DND-41 (cell line): ENCODE results near the gene CTBP2.

Experiments
- ATAC-seq: fragments of 200-7000 bp; cut with Tn5 transposase; 3 replicates; pipeline ENCODE4 v1.9.1; 2021; ENCODE audit warnings: low read depth; ENCODE audit not compliant: insufficient read depth
- DNase-seq: peaks from one replicate; pipeline ENCODE4 v3.0.0-alpha.2; 2020
- H2AFZ ChIP-seq: 2 replicates; pipeline ENCODE4 v1.6.0; 2012; ENCODE audit warnings: low read depth, low read length
- H3K27ac ChIP-seq: 2 replicates; pipeline ENCODE4 v1.5.1; 2012; ENCODE audit warnings: low read length, inconsistent platforms
- H3K27me3 ChIP-seq: fragments of 200-600 bp; sonication (generic); 2 replicates; pipeline ENCODE4 v1.6.0; 2012; ENCODE audit warnings: low read length, mild to moderate bottlenecking, inconsistent platforms; ENCODE audit not compliant: insufficient read depth, poor library complexity
- H3K36me3 ChIP-seq: 2 replicates; pipeline ENCODE4 v1.5.1; 2012; ENCODE audit warnings: low read length, inconsistent platforms; ENCODE audit not compliant: insufficient read depth
- H3K4me1 ChIP-seq: 2 replicates; pipeline ENCODE4 v1.5.1; 2012; ENCODE audit warnings: mild to moderate bottlenecking, low read length; ENCODE audit not compliant: insufficient read depth
- H3K4me2 ChIP-seq: 2 replicates; pipeline ENCODE4 v1.6.0; 2012; ENCODE audit warnings: mild to moderate bottlenecking, moderate library complexity, low read length, inconsistent platforms; ENCODE audit not compliant: insufficient read depth
- H3K4me3 ChIP-seq, 2 experiments: fragments of 200-600 bp in 1 of 2; shearing (Covaris generic) in 1 of 2; 2 replicates each; pipeline ENCODE4 v1.5.1; 2012 to 2016; ENCODE audit warnings: inconsistent platforms in 2 of 2, low read length in 2 of 2, mild to moderate bottlenecking in 2 of 2, low read depth in 1 of 2, moderate library complexity in 1 of 2
- H3K79me2 ChIP-seq: 2 replicates; pipeline ENCODE4 v1.6.0; 2012; ENCODE audit warnings: low read length, inconsistent platforms; ENCODE audit not compliant: insufficient read depth
- H3K9ac ChIP-seq: 2 replicates; pipeline ENCODE4 v1.6.0; 2012; ENCODE audit warnings: low read depth, mild to moderate bottlenecking, inconsistent platforms, low read length, moderate library complexity
- H3K9me3 ChIP-seq: 2 replicates; pipeline ENCODE4 v1.5.1; 2012; ENCODE audit warnings: low read length, moderate library complexity, mild to moderate bottlenecking, inconsistent platforms; ENCODE audit not compliant: insufficient read depth, severe bottlenecking
- H4K20me1 ChIP-seq: 2 replicates; pipeline ENCODE4 v1.6.0; 2012; ENCODE audit warnings: low read length; ENCODE audit not compliant: insufficient read depth
- EZH2 ChIP-seq: IDR thresholded peaks from 3 replicates; pipeline ENCODE4 v1.6.1; 2012; ENCODE audit warnings: borderline replicate concordance, low read depth, mild to moderate bottlenecking, moderate library complexity, low read length, inconsistent platforms; ENCODE audit not compliant: severe bottlenecking
- TF ChIP-seq, protein P1 (sequence below): IDR thresholded peaks from 2 replicates; pipeline ENCODE4 v1.5.1; 2012; ENCODE audit warnings: borderline replicate concordance, low read length, moderate library complexity, mild to moderate bottlenecking; ENCODE audit not compliant: poor library complexity, severe bottlenecking; ENCODE audit errors: extremely low read depth

Gene CTBP2

DNA sequence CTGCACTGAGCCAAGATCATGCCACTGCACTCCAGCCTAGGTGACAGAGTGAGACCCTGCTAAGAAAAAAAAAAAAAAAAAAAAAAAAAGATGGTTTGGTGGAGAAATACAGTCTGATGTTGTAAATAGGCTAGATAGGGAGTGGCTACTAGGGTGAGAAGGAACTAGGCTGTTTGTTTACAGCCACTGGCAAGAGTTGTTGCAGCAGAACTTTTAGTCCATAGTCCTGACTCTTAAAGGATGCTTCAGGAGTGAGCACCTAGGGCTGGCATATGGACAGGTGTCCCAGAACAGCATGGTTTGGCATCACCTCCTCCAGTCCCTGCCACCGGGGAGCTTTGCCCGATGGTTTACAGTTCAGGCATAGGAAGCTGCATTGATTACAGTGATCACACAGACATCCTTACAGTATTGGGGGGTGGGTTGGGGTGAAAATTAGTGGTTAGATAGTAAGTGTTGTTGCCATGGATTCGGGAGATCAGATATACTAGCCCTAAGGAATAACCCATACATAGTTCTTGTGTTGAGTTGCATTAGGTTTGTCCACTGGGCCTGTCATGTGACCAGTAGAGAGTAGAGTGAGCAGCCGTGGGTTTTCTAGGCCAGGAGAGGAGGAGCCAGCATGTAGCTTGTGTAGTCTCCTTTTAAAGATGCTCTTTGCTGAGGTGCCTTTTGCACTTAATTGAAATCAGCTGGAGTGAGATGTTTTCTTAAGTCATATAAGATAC is 182.6 kb downstream of the CTBP2 start:
- no peaks in the 10 kb centered on the region for H3K4me1 ChIP-seq
- H3K4me2 ChIP-seq, result no peak overlapping the region
- DNase-seq (no peak), ATAC-seq (0 out of 3 replicates have a peak, but pooled peaks have one; percentile 29)
- peaks cover 72% of the 10 kb centered on the region for H3K36me3 ChIP-seq
- H3K79me2 ChIP-seq, result peaks cover 45% of the 10 kb centered on the region
- H3K27ac ChIP-seq, result no peak overlapping the region
- no peaks in the 10 kb centered on the region for H3K27me3 ChIP-seq
- no peak overlapping the region for H2AFZ ChIP-seq
- no peak for TF ChIP-seq EZH2
- TF ChIP-seq, protein P1, sequence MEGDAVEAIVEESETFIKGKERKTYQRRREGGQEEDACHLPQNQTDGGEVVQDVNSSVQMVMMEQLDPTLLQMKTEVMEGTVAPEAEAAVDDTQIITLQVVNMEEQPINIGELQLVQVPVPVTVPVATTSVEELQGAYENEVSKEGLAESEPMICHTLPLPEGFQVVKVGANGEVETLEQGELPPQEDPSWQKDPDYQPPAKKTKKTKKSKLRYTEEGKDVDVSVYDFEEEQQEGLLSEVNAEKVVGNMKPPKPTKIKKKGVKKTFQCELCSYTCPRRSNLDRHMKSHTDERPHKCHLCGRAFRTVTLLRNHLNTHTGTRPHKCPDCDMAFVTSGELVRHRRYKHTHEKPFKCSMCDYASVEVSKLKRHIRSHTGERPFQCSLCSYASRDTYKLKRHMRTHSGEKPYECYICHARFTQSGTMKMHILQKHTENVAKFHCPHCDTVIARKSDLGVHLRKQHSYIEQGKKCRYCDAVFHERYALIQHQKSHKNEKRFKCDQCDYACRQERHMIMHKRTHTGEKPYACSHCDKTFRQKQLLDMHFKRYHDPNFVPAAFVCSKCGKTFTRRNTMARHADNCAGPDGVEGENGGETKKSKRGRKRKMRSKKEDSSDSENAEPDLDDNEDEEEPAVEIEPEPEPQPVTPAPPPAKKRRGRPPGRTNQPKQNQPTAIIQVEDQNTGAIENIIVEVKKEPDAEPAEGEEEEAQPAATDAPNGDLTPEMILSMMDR, result no peak
- no peak overlapping the region for H3K9ac ChIP-seq
- H3K4me3 ChIP-seq, result no peak overlapping the region
- H3K9me3 ChIP-seq, result no peaks in the 10 kb centered on the region
- peaks cover 26% of the 10 kb centered on the region for H4K20me1 ChIP-seq

DNA sequence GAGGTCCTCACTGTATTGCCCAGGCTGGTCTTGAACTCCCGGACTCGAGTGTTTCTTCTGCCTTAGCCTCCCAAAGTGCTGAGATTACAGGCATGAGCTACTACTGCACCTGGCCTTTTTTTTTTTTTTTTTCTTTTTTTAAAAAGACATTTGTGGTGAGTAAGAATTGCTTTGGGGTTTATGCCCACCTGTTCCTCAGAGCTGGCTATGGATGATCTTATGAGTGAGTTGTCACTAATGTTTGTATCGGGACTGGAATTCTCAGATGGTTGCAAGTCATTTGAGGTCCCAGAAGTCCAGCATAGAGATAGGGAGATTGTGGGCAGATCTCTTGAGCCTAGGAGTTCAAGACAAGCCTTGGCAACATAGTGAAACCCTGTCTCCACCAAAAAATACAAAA is 183.2 kb downstream of the CTBP2 start:
- no peak overlapping the region for H3K27ac ChIP-seq
- H4K20me1 ChIP-seq, result peaks cover 25% of the 10 kb centered on the region
- peaks cover 71% of the 10 kb centered on the region for H3K36me3 ChIP-seq
- no peak overlapping the region for H2AFZ ChIP-seq
- no peak overlapping the region for H3K4me3 ChIP-seq
- no peak overlapping the region for H3K4me2 ChIP-seq
- DNase-seq, result no peak
- TF ChIP-seq, protein P1, result no peak
- no peak for TF ChIP-seq EZH2
- no peak overlapping the region for H3K9ac ChIP-seq
- ATAC-seq, result no peak
- H3K27me3 ChIP-seq, result no peaks in the 10 kb centered on the region
- H3K4me1 ChIP-seq, result no peaks in the 10 kb centered on the region
- peaks cover 48% of the 10 kb centered on the region for H3K79me2 ChIP-seq
- H3K9me3 ChIP-seq, result no peaks in the 10 kb centered on the region

DNA sequence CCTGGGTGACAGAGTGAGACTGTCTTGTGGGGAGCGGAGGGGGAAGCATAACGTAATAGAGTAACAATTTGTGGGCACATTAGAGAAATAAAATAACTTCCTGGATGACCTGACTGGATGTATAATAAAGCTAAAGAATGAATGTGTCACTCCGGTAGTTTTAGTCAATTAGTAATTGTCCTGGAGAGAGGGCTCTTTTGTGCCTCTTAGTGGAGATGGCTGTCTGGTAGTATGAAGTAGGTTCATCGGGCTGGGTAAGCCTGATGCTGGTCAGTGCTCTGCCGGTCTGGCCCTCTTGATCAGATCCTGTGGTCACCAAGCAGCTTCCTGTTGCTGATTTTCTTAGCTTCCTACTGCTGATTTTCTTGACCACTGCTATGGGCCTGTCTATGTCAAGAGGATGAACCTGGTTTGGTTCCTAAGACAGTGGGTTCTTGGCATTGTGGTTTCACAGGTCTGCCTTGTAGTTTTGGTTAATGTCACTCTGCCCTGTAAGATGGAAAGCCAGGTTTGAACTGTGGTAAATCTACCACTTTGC is 184.3 kb downstream of the CTBP2 start:
- H3K4me2 ChIP-seq, result no peak overlapping the region
- peaks cover 27% of the 10 kb centered on the region for H4K20me1 ChIP-seq
- no peak overlapping the region for H3K9ac ChIP-seq
- peaks cover 57% of the 10 kb centered on the region for H3K79me2 ChIP-seq
- peaks cover 73% of the 10 kb centered on the region for H3K36me3 ChIP-seq
- DNase-seq (no peak), ATAC-seq (no peak)
- H3K27me3 ChIP-seq, result no peaks in the 10 kb centered on the region
- no peak overlapping the region for H3K4me3 ChIP-seq
- no peak overlapping the region for H2AFZ ChIP-seq
- H3K27ac ChIP-seq, result no peak overlapping the region
- no peaks in the 10 kb centered on the region for H3K9me3 ChIP-seq
- H3K4me1 ChIP-seq, result no peaks in the 10 kb centered on the region
- TF ChIP-seq, protein P1, result no peak
- TF ChIP-seq EZH2, result no peak
